Ascending aorta (tissue), 2 donors: ENCODE data around the gene TJP2. TPM values are rescaled to one million over a fixed set of nuclear protein-coding genes. Genes with fewer than 3 reads are reported as not detected.

ENCODE experiments used
- DNase-seq, 2 donors: peaks; one replicate each; pipeline ENCODE4 v3.0.0-alpha.2; 2019; ENCODE audit warnings: low spot score in 2 of 2
- H3K27ac ChIP-seq, 2 donors: fragments of 200-600 bp; sonication (generic); one replicate each; pipeline ENCODE4 v1.5.1; 2016 to 2017; ENCODE audit warnings: mild to moderate bottlenecking in 1 of 2
- H3K27me3 ChIP-seq: fragments of 200-600 bp; sonication (generic); one replicate; pipeline ENCODE4 v1.5.1; 2017
- H3K36me3 ChIP-seq, 2 donors: fragments of 200-600 bp; sonication (generic); one replicate each; pipeline ENCODE4 v1.5.1; 2016
- H3K4me1 ChIP-seq, 2 donors: fragments of 200-600 bp; sonication (generic); one replicate each; pipeline ENCODE4 v1.5.1; 2016 to 2017; ENCODE audit warnings: mild to moderate bottlenecking in 1 of 2
- H3K4me3 ChIP-seq, 2 donors: fragments of 200-600 bp; sonication (generic); one replicate each; pipeline ENCODE4 v1.5.1; 2016 to 2017; ENCODE audit warnings: mild to moderate bottlenecking in 1 of 2
- H3K9me3 ChIP-seq, 2 donors: fragments of 200-600 bp; sonication (generic); one replicate each; pipeline ENCODE4 v1.5.1; 2016
- CTCF ChIP-seq, 3 experiments: fragments of 200-600 bp in 2 of 3; fragments of 450-650 bp in 1 of 3; sonication (generic) in 2 of 3; IDR thresholded peaks; one replicate each; pipeline ENCODE4 v1.5.1; 2016 to 2019; ENCODE audit warnings: antibody characterized with exemption in 3 of 3, mild to moderate bottlenecking in 1 of 3, moderate library complexity in 1 of 3
- intact Hi-C: fragments of 100-400 bp; cut with DNase I; formaldehyde crosslinking; loops from one replicate; pipeline ENCODE4 v1.15.1; 2023
- total RNA-seq: library from RNA; depleted of rRNA; stranded (reverse); fragments of >200 nt; gene quantifications from one replicate; pipeline ENCODE4 v1.1.0, GENCODE V29; 2016

The TJP2 gene
- total RNA-seq, 1 donor from 2014 or later = 154 TPM

- Histone ChIP-seq H3K4me3 (no peak overlapping the region), H3K4me1 (no peaks in the 10 kb centered on the region), H3K27me3 (no peaks in the 10 kb centered on the region), H3K36me3 (no peaks in the 10 kb centered on the region), H3K27ac (no peak overlapping the region), H3K9me3 (no peaks in the 10 kb centered on the region)
- no peak for TF ChIP-seq CTCF (IDR thresholded peaks at IDR 0.05)
- intact Hi-C loops = no loop called here
- DNase-seq = no peak
Measured at GRCh38 chr9:69293156-69293555, 119.1 kb downstream of the TJP2 start.

- no peaks in the 10 kb centered on the region for H3K27me3 ChIP-seq
- H3K9me3 ChIP-seq = no peaks in the 10 kb centered on the region
- H3K36me3 ChIP-seq = no peaks in the 10 kb centered on the region
- H3K27ac ChIP-seq = no peak overlapping the region
- TF ChIP-seq CTCF (IDR thresholded peaks at IDR 0.05) = no peak
- no peaks in the 10 kb centered on the region for H3K4me1 ChIP-seq
- H3K4me3 ChIP-seq = no peak overlapping the region
- intact Hi-C loops = no loop called here
- DNase-seq = no peak
Measured at GRCh38 chr9:69295872-69296552, 121.9 kb downstream of the TJP2 start.

- no peaks in the 10 kb centered on the region for H3K9me3 ChIP-seq
- intact Hi-C loops = no loop called here
Measured at GRCh38 chr9:69297300-69297980, 123.4 kb downstream of the TJP2 start.

GRCh38 chr9:69299315-69299714, 125.2 kb downstream of the TJP2 start:
- DNase-seq = no peak
- H3K27me3 ChIP-seq = no peaks in the 10 kb centered on the region
- no peaks in the 10 kb centered on the region for H3K36me3 ChIP-seq
- no peak overlapping the region for H3K27ac ChIP-seq
- H3K9me3 ChIP-seq = no peaks in the 10 kb centered on the region
- intact Hi-C loops = no loop called here
- no peak for TF ChIP-seq CTCF (IDR thresholded peaks at IDR 0.05)
- H3K4me3 ChIP-seq = no peak overlapping the region
- H3K4me1 ChIP-seq = no peaks in the 10 kb centered on the region

More at GRCh38 chr9:69297300-69297980, 123.4 kb downstream of the TJP2 start:
- H3K27me3 ChIP-seq = no peaks in the 10 kb centered on the region
- TF ChIP-seq CTCF (IDR thresholded peaks at IDR 0.05) = no peak
- DNase-seq = no peak
- H3K27ac ChIP-seq = no peak overlapping the region
- no peaks in the 10 kb centered on the region for H3K4me1 ChIP-seq
- no peaks in the 10 kb centered on the region for H3K36me3 ChIP-seq
- H3K4me3 ChIP-seq = no peak overlapping the region

GRCh38 chr9:69299826-69300225, 125.7 kb downstream of the TJP2 start:
- H3K4me1 ChIP-seq = no peaks in the 10 kb centered on the region
- no peaks in the 10 kb centered on the region for H3K27me3 ChIP-seq
- intact Hi-C loops = no loop called here
- no peak for DNase-seq
- no peak for TF ChIP-seq CTCF (IDR thresholded peaks at IDR 0.05)
- no peak overlapping the region for H3K4me3 ChIP-seq
- H3K36me3 ChIP-seq = no peaks in the 10 kb centered on the region
- no peak overlapping the region for H3K27ac ChIP-seq
- no peaks in the 10 kb centered on the region for H3K9me3 ChIP-seq
